ENCODE data around the gene TMEFF2. TPM values are rescaled to one million over a fixed set of nuclear protein-coding genes. Genes with fewer than 3 reads are reported as not detected.
"Not testable (repeated sequence)": the region's sequence is repeated elsewhere in the genome, so short reads cannot be mapped to it uniquely, and the experiment has no call there.

Gene TMEFF2
- polyA plus RNA-seq, 1 of the 3 experiments (the other 2 are of a cell fraction), result 5.4 TPM

- Histone ChIP-seq H3K27ac (ENCODE audit: low read depth in 2 of 2, low read length in 1 of 2) (no peak overlapping the region), H3K9ac (no peak overlapping the region), H3K27me3 (ENCODE audit: insufficient read depth) (no peaks in the 10 kb centered on the region), H3K36me3 (replicated peaks in 1 of 2; ENCODE audit: control insufficient read depth in 1 of 2, insufficient read depth in 2 of 2, low read length in 1 of 2) (no peaks in the 10 kb centered on the region), H3K79me2 (ENCODE audit: insufficient read depth) (no peaks in the 10 kb centered on the region), H3K4me2 (no peak overlapping the region), H3K9me3 (no peaks in the 10 kb centered on the region), H3K4me1 (ENCODE audit: control insufficient read depth in 1 of 2, insufficient read depth in 2 of 2, low read depth in 1 of 2, low read length in 1 of 2) (peaks cover 7 to 12% of the 10 kb centered on the region in 2 experiments; a peak in 3 of 4 replicates), H3F3A (replicated peaks; ENCODE audit: insufficient read depth) (peaks cover 11% of the 10 kb centered on the region), H4K20me1 (ENCODE audit: insufficient read depth) (no peaks in the 10 kb centered on the region), H3K9me2 (no peaks in the 10 kb centered on the region), H2AFZ (ENCODE audit: low read depth) (no peak overlapping the region), H3K4me3 (ENCODE audit: low read depth in 2 of 2, low read length in 1 of 2) (no peak overlapping the region)
- CTCF ChIA-PET, result interaction anchor here (1.0 to 1.8 kb wide), 2 partner anchors 9 to 111 kb away, joined by 3 to 4 read pairs; no protein-coding TSS in a partner anchor
- POLR2A ChIA-PET, result no interaction called here
- DNase-seq, result no peak
- 96% methylated on average over 20 of the region's 20 CpGs for WGBS (ENCODE audit: low lambda C conversion rate)
- TF ChIP-seq GATA2 (CRISPR knock-in tag; IDR thresholded peaks at IDR 0.05), result no peak
- TF ChIP-seq SMC3 (IDR thresholded peaks at IDR 0.05; ENCODE audit: low read depth, low read length), result no peak
- no peak for TF ChIP-seq TEAD4 (IDR thresholded peaks at IDR 0.05; ENCODE audit: borderline replicate concordance, insufficient read depth)
Measured at GRCh38 chr2:191922736-191923651, 271.7 kb downstream of the TMEFF2 start.

DNA sequence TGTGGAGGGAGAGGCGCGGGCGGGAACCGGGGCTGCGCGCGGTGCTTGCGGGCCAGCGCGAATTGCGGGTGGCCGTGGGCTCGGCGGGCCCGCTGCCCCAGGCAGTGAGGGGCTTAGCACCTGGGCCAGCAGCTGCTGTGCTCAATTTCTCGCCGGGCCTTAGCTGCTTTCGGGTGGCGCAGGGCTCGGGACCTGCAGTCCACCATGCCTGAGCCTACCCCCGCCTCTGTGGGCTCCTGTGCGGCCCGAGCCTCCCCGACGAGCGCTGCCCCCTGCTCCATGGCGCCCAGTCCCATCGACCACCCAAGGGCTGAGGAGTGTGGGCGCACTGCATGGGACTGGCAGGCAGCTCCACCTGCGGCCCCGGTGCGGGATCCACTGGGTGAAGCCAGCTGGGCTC is 273.1 kb downstream of the TMEFF2 start:
- H3K4me2 ChIP-seq; H2AFZ ChIP-seq (ENCODE audit: low read depth); H3K27ac ChIP-seq (ENCODE audit: low read depth in 2 of 2, low read length in 1 of 2); POLR2A ChIA-PET; H3K79me2 ChIP-seq (ENCODE audit: insufficient read depth); H3K9ac ChIP-seq; H3K27me3 ChIP-seq (ENCODE audit: insufficient read depth); H3K4me3 ChIP-seq (ENCODE audit: low read depth in 2 of 2, low read length in 1 of 2); DNase-seq; H4K20me1 ChIP-seq (ENCODE audit: insufficient read depth); H3F3A ChIP-seq (replicated peaks; ENCODE audit: insufficient read depth); H3K36me3 ChIP-seq (replicated peaks in 1 of 2; ENCODE audit: control insufficient read depth in 1 of 2, insufficient read depth in 2 of 2, low read length in 1 of 2); H3K9me2 ChIP-seq; CTCF ChIA-PET; H3K9me3 ChIP-seq: not testable (repeated sequence)
- H3K4me1 ChIP-seq (ENCODE audit: control insufficient read depth in 1 of 2, insufficient read depth in 2 of 2, low read depth in 1 of 2, low read length in 1 of 2), result peaks cover 4 to 11% of the 10 kb centered on the region in 2 experiments; a peak in 2 of 4 replicates
- WGBS (ENCODE audit: low lambda C conversion rate), result 100% methylated on average over 1 of the region's 32 CpGs

DNA sequence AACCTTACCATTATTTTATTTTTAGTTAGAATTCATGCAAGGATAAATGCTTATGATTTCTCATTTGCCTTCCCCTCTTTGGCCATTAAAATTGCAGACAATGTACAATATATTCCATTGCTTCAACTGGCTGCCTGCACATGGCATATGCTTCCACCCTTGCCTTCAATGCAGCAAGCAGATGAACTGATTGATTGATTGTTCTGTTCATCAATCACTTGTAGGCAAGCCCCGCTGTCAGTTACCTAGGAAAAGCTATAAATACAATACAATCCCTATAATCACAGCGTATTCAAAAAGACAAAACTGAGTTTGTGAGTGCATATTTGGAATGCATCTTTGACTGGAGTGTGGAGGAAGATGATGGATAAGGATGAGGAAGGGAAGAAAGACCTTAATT is 274.2 kb downstream of the TMEFF2 start:
- no peaks in the 10 kb centered on the region for H3K79me2 ChIP-seq (ENCODE audit: insufficient read depth)
- H4K20me1 ChIP-seq (ENCODE audit: insufficient read depth), result no peaks in the 10 kb centered on the region
- POLR2A ChIA-PET, result no interaction called here
- no peaks in the 10 kb centered on the region for H3K36me3 ChIP-seq (replicated peaks in 1 of 2; ENCODE audit: control insufficient read depth in 1 of 2, insufficient read depth in 2 of 2, low read length in 1 of 2)
- H3K4me3 ChIP-seq (ENCODE audit: low read depth in 2 of 2, low read length in 1 of 2), result no peak overlapping the region
- no peaks in the 10 kb centered on the region for H3K9me2 ChIP-seq
- H2AFZ ChIP-seq (ENCODE audit: low read depth), result no peak overlapping the region
- H3K9me3 ChIP-seq, result no peaks in the 10 kb centered on the region
- H3K9ac ChIP-seq, result no peak overlapping the region
- CTCF ChIA-PET, result interaction anchor here (1.0 kb wide), 2 partner anchors 72 to 242 kb away, joined by 3 read pairs; no protein-coding TSS in a partner anchor
- no peak overlapping the region for H3K4me2 ChIP-seq
- no peak overlapping the region for H3K27ac ChIP-seq (ENCODE audit: low read depth in 2 of 2, low read length in 1 of 2)
- no peaks in the 10 kb centered on the region for H3K27me3 ChIP-seq (ENCODE audit: insufficient read depth)
- WGBS (ENCODE audit: low lambda C conversion rate), result 90% methylated on average over 2 of the region's 2 CpGs
- no peak for DNase-seq
- no peaks in the 10 kb centered on the region for H3F3A ChIP-seq (replicated peaks; ENCODE audit: insufficient read depth)
- peaks cover 0 to 11% of the 10 kb centered on the region in 2 experiments; a peak in 2 of 4 replicates for H3K4me1 ChIP-seq (ENCODE audit: control insufficient read depth in 1 of 2, insufficient read depth in 2 of 2, low read depth in 1 of 2, low read length in 1 of 2)
- TF ChIP-seq, protein P1, sequence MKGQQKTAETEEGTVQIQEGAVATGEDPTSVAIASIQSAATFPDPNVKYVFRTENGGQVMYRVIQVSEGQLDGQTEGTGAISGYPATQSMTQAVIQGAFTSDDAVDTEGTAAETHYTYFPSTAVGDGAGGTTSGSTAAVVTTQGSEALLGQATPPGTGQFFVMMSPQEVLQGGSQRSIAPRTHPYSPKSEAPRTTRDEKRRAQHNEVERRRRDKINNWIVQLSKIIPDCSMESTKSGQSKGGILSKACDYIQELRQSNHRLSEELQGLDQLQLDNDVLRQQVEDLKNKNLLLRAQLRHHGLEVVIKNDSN (IDR thresholded peaks at IDR 0.05; ENCODE audit: borderline replicate concordance, low read depth), result no peak
- TF ChIP-seq RCOR1 (IDR thresholded peaks at IDR 0.05; ENCODE audit: low read length), result no peak
- TF ChIP-seq ELF1 (IDR thresholded peaks at IDR 0.05), result no peak
- TF ChIP-seq POLR2AphosphoS5 (IDR thresholded peaks at IDR 0.05; ENCODE audit: low read depth, low read length), result no peak
- no peak for TF ChIP-seq NFIC (IDR thresholded peaks at IDR 0.05; ENCODE audit: borderline replicate concordance)
- TF ChIP-seq SMC3 (IDR thresholded peaks at IDR 0.05; ENCODE audit: low read depth, low read length), result no peak
- TF ChIP-seq USF2 (IDR thresholded peaks at IDR 0.05; ENCODE audit: borderline replicate concordance, low read depth, low read length), result no peak
- TF ChIP-seq TEAD4 (IDR thresholded peaks at IDR 0.05; ENCODE audit: borderline replicate concordance, insufficient read depth), result no peak
- TF ChIP-seq GATA2 (CRISPR knock-in tag; IDR thresholded peaks at IDR 0.05), result no peak
- no peak for TF ChIP-seq MXI1 (IDR thresholded peaks at IDR 0.05; ENCODE audit: low read depth, low read length)
- TF ChIP-seq TAF1 (IDR thresholded peaks at IDR 0.05; ENCODE audit: borderline replicate concordance, low read depth, low read length), result no peak
- TF ChIP-seq, protein P2, sequence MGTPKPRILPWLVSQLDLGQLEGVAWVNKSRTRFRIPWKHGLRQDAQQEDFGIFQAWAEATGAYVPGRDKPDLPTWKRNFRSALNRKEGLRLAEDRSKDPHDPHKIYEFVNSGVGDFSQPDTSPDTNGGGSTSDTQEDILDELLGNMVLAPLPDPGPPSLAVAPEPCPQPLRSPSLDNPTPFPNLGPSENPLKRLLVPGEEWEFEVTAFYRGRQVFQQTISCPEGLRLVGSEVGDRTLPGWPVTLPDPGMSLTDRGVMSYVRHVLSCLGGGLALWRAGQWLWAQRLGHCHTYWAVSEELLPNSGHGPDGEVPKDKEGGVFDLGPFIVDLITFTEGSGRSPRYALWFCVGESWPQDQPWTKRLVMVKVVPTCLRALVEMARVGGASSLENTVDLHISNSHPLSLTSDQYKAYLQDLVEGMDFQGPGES (IDR thresholded peaks at IDR 0.05; ENCODE audit: low read depth, low read length), result no peak
- TF ChIP-seq ZBTB33 (IDR thresholded peaks at IDR 0.05; ENCODE audit: borderline replicate concordance, low read depth), result no peak
- TF ChIP-seq EZH2phosphoT487 (IDR thresholded peaks at IDR 0.05; ENCODE audit: borderline replicate concordance, low read depth), result no peak
